IMR-90 (cell line): ENCODE results near the gene PILRB. TPM values are rescaled to one million over a fixed set of nuclear protein-coding genes. Genes with fewer than 3 reads are reported as not detected.

Source experiments
- ATAC-seq: fragments of 200-7000 bp; cut with Tn5 transposase; 2 replicates; pipeline ENCODE4 v1.9.1; 2020; ENCODE audit warnings: low read depth, mild to moderate bottlenecking, moderate library complexity
- BruUV-seq: library from RNA; stranded (reverse); fragments of 400-500 nt; replicated peaks from 2 replicates; lab custom pipeline; 2021; lab: Mats Ljungman, UMichigan
- CTCF ChIA-PET: fragments of 300-600 bp; formaldehyde crosslinking; extraction: SDS; loops from one replicate; lab custom pipeline; 2021; ENCODE audit warnings: antibody characterized with exemption; lab: Yijun Ruan, JAX
- POLR2A ChIA-PET: fragments of 300-600 bp; sonication (Branson Sonifier 250); formaldehyde crosslinking; loops from one replicate; lab custom pipeline; 2022; ENCODE audit warnings: antibody characterized with exemption; ENCODE audit not compliant: unreplicated experiment; lab: Charles Lee
- DNase-seq: peaks from one replicate; pipeline ENCODE4 v3.0.0; 2013
- H2AFZ ChIP-seq: replicated peaks from 2 replicates; pipeline ENCODE3; 2013; ENCODE audit warnings: low read length, mild to moderate bottlenecking; ENCODE audit not compliant: poor library complexity
- H2AK5ac ChIP-seq: 2 replicates; pipeline ENCODE4 v1.6.1; 2013; ENCODE audit warnings: low read depth, low read length, inconsistent platforms
- H2AK9ac ChIP-seq: replicated peaks from 2 replicates; pipeline ENCODE3; 2013; ENCODE audit warnings: mild to moderate bottlenecking, low read depth, low read length, moderate library complexity; ENCODE audit not compliant: poor library complexity
- H2BK120ac ChIP-seq: 2 replicates; pipeline ENCODE4 v1.6.1; 2013; ENCODE audit warnings: low read depth, low read length, inconsistent platforms
- H2BK15ac ChIP-seq: 3 replicates; pipeline ENCODE4 v1.6.1; 2013; ENCODE audit warnings: low read depth, low read length, inconsistent platforms
- H2BK20ac ChIP-seq: 2 replicates; pipeline ENCODE4 v1.6.1; 2013; ENCODE audit warnings: low read depth, mild to moderate bottlenecking, inconsistent platforms, low read length, moderate library complexity
- H2BK5ac ChIP-seq: 2 replicates; pipeline ENCODE4 v1.6.1; 2013; ENCODE audit warnings: mild to moderate bottlenecking, low read depth, low read length, inconsistent platforms; ENCODE audit not compliant: poor library complexity, severe bottlenecking
- H3K14ac ChIP-seq: replicated peaks from 2 replicates; pipeline ENCODE4 v1.6.1; 2013; ENCODE audit warnings: low read depth, low read length, inconsistent platforms
- H3K18ac ChIP-seq: 2 replicates; pipeline ENCODE4 v1.6.1; 2013; ENCODE audit warnings: low read depth, low read length, control low read depth
- H3K23ac ChIP-seq: 2 replicates; pipeline ENCODE4 v1.6.1; 2013; ENCODE audit warnings: low read depth, low read length, inconsistent platforms
- H3K27ac ChIP-seq: 2 replicates; pipeline ENCODE4 v1.5.1; 2013; ENCODE audit warnings: mild to moderate bottlenecking, control low read depth, low read length; ENCODE audit not compliant: insufficient read depth
- H3K27me3 ChIP-seq: 2 replicates; pipeline ENCODE4 v1.6.1; 2013; ENCODE audit warnings: low read length; ENCODE audit not compliant: control insufficient read depth, insufficient read depth
- H3K36me3 ChIP-seq: 2 replicates; pipeline ENCODE4 v1.6.1; 2013; ENCODE audit warnings: low read length, mixed read lengths; ENCODE audit not compliant: control insufficient read depth, insufficient read depth
- H3K4ac ChIP-seq: 2 replicates; pipeline ENCODE4 v1.6.1; 2013; ENCODE audit warnings: low read depth, low read length, inconsistent platforms
- H3K4me1 ChIP-seq: 2 replicates; pipeline ENCODE4 v1.6.1; 2013; ENCODE audit warnings: low read length, mixed read lengths; ENCODE audit not compliant: control insufficient read depth, insufficient read depth
- H3K4me2 ChIP-seq: 2 replicates; pipeline ENCODE4 v1.6.1; 2013; ENCODE audit warnings: low read depth, mild to moderate bottlenecking, control low read depth, low read length, moderate library complexity
- H3K4me3 ChIP-seq: 2 replicates; pipeline ENCODE4 v1.5.1; 2013; ENCODE audit warnings: low read depth, mild to moderate bottlenecking, control low read depth, low read length, moderate library complexity; ENCODE audit not compliant: insufficient read depth
- H3K56ac ChIP-seq: 2 replicates; pipeline ENCODE4 v1.6.1; 2013; ENCODE audit warnings: low read length, inconsistent platforms; ENCODE audit not compliant: insufficient read depth; ENCODE audit errors: extremely low read depth
- H3K79me1 ChIP-seq, 2 experiments: 2 replicates each; pipeline ENCODE4 v1.6.1; 2013; ENCODE audit warnings: low read length in 2 of 2, inconsistent platforms in 1 of 2, low read depth in 1 of 2
- H3K9ac ChIP-seq: 2 replicates; pipeline ENCODE4 v1.6.1; 2013; ENCODE audit warnings: low read depth, low read length, control low read depth
- H3K9me1 ChIP-seq: 2 replicates; pipeline ENCODE4 v1.6.1; 2013; ENCODE audit warnings: low read length, inconsistent platforms; ENCODE audit not compliant: insufficient read depth
- H3K9me3 ChIP-seq: 2 replicates; pipeline ENCODE4 v1.6.1; 2013; ENCODE audit warnings: low read length; ENCODE audit not compliant: control insufficient read depth, insufficient read depth
- H4K20me1 ChIP-seq: 2 replicates; pipeline ENCODE4 v1.6.1; 2013; ENCODE audit warnings: low read length, inconsistent platforms; ENCODE audit not compliant: insufficient read depth
- H4K5ac ChIP-seq: 2 replicates; pipeline ENCODE4 v1.6.1; 2013; ENCODE audit warnings: mild to moderate bottlenecking, low read depth, low read length, control low read depth
- H4K8ac ChIP-seq, 2 experiments: 2 replicates each; pipeline ENCODE4 v1.6.1; 2013; ENCODE audit warnings: low read depth in 2 of 2, low read length in 2 of 2, control low read depth in 1 of 2, inconsistent platforms in 1 of 2
- H4K91ac ChIP-seq: 2 replicates; pipeline ENCODE4 v1.6.1; 2013; ENCODE audit warnings: low read depth, low read length, inconsistent platforms; ENCODE audit not compliant: insufficient read depth
- FOS ChIP-seq: fragments of 150-350 bp; IDR thresholded peaks from 2 replicates; pipeline ENCODE4 v1.6.1; 2016; ENCODE audit warnings: low read depth, low read length
- MXI1 ChIP-seq: IDR thresholded peaks from 2 replicates; pipeline ENCODE4 v1.6.1; 2012; ENCODE audit warnings: low read depth, mild to moderate bottlenecking, low read length, moderate library complexity, borderline replicate concordance
- WGBS, 2 experiments: methylation state at CpG; one replicate each; pipeline versions ENCODE4 v1.1.5 to v1.1.7; 2013; ENCODE audit warnings: missing lambda C conversion rate in 2 of 2; ENCODE audit not compliant: insufficient read length in 1 of 2; ENCODE audit errors: extremely low coverage in 2 of 2; 5-methylcytosine and 5-hydroxymethylcytosine counted together
- dilution Hi-C: fragments of 300-500 bp; cut with HindIII; formaldehyde crosslinking; loops from one replicate; pipeline ENCODE4 v1.14.3; 2018; ENCODE audit warnings: low sequenced_read_pairs; ENCODE audit not compliant: unreplicated experiment
- in situ Hi-C: fragments of 300-500 bp; cut with MboI; formaldehyde crosslinking; loops from 3 replicates; pipeline ENCODE4 v1.14.3; 2019; ENCODE audit warnings: low sequenced_read_pairs, inconsistent platforms, mixed read lengths
- intact Hi-C: fragments of 100-400 bp; cut with micrococcal nuclease; formaldehyde crosslinking; loops from 2 replicates; pipeline ENCODE4 v1.10.0; 2022
- polyA plus RNA-seq, 3 experiments: library from polyadenylated mRNA; depleted of rRNA; stranded (reverse); fragments of >200 nt; gene quantifications; 2 replicates each; pipeline ENCODE4 v1.2.3, GENCODE V29; 2012; ENCODE audit warnings: low replicate concordance in 1 of 3
- total RNA-seq: library from RNA; depleted of rRNA; stranded (reverse); fragments of >200 nt; gene quantifications from 2 replicates; pipeline ENCODE4 v1.2.3, GENCODE V29; 2012

Gene PILRB
- total and polyA plus RNA-seq, 2 of the 4 experiments (the other 2 are of a cell fraction) = 3.4 to 22.2 TPM

DNA sequence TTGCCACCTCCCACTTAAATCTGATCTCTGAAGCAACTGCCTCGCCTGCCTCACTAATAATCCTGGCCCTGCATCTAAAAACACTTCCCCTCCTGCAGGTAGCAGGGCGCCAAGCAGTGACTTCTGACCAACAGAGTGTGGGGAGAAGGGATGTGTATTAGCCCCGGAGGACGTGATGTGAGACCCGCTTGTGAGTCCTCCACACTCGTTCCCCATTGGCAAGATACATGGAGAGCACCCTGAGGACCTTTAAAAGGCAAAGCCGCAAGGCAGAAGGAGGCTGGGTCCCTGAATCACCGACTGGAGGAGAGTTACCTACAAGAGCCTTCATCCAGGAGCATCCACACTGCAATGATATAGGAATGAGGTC lies 9.3 kb downstream of the PILRB start:
- Histone ChIP-seq H3K4me2 (no peak overlapping the region), H3K4me3 (no peak overlapping the region), H3K18ac (no peak overlapping the region), H2AK5ac (no peak overlapping the region), H2BK15ac (no peak overlapping the region), H3K27me3 (no peaks in the 10 kb centered on the region), H3K56ac (no peak overlapping the region), H2BK120ac (no peak overlapping the region), H3K14ac (no peak overlapping the region), H3K4me1 (peaks cover 3% of the 10 kb centered on the region), H4K8ac (no peak overlapping the region), H3K27ac (no peak overlapping the region), H4K20me1 (no peaks in the 10 kb centered on the region), H3K9me3 (no peaks in the 10 kb centered on the region), H2AK9ac (no peak overlapping the region), H3K23ac (no peak overlapping the region), H4K91ac (no peak overlapping the region), H3K4ac (no peak overlapping the region), H4K5ac (no peak overlapping the region), H3K79me1 (no peaks in the 10 kb centered on the region), H3K36me3 (peaks cover 6% of the 10 kb centered on the region), H2BK20ac (no peak overlapping the region), H3K9me1 (0 out of 2 replicates have a peak, but pooled peaks cover 6% of the 10 kb centered on the region), H2AFZ (no peak overlapping the region), H2BK5ac (no peak overlapping the region), H3K9ac (no peak overlapping the region)
- ATAC-seq = no peak
- no peak for DNase-seq
- no CpG with 5 or more reads among the region's 8 CpGs for WGBS, 2 experiments
- POLR2A ChIA-PET = no interaction called here
- no TSS peak for BruUV-seq
- in situ Hi-C loops (no loop called here), dilution Hi-C loops (no loop called here), intact Hi-C loops (no loop called here)
- no peak for TF ChIP-seq FOS
- TF ChIP-seq MXI1 = no peak
- CTCF ChIA-PET = no interaction called here
